ENCODE measurements around the gene VTI1B.
"Not testable (repeated sequence)": the region's sequence is repeated elsewhere in the genome, so short reads cannot be mapped to it uniquely, and the experiment has no call there.

DNA sequence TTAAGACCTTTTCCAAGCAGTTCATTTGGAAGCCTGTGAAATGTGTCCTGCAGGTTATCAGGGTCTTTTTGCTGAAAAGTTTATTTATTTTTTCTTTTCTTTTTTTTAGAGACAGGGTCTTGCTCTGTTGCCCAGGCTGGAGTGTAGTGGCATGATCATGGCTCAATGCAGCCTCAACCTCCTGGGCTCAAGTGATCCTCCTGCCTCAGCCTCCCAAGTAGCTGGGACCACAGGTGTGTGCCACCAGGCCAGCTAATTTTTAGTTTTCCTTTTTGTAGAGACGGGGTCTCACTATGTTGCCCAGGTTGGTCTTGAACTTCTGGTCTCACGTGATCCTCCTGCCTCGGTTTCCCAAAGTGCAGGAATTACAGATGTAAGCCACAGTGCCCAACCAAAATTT lies 45.0 kb upstream of the VTI1B start:
- TF ChIP-seq, protein P1, sequence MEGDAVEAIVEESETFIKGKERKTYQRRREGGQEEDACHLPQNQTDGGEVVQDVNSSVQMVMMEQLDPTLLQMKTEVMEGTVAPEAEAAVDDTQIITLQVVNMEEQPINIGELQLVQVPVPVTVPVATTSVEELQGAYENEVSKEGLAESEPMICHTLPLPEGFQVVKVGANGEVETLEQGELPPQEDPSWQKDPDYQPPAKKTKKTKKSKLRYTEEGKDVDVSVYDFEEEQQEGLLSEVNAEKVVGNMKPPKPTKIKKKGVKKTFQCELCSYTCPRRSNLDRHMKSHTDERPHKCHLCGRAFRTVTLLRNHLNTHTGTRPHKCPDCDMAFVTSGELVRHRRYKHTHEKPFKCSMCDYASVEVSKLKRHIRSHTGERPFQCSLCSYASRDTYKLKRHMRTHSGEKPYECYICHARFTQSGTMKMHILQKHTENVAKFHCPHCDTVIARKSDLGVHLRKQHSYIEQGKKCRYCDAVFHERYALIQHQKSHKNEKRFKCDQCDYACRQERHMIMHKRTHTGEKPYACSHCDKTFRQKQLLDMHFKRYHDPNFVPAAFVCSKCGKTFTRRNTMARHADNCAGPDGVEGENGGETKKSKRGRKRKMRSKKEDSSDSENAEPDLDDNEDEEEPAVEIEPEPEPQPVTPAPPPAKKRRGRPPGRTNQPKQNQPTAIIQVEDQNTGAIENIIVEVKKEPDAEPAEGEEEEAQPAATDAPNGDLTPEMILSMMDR (IDR thresholded peaks at IDR 0.05; ENCODE audit: insufficient read depth, low read length, poor library complexity, severe bottlenecking), result not testable (repeated sequence)
- TF ChIP-seq EZH2phosphoT487 (conservative IDR thresholded peaks at IDR 0.05; ENCODE audit: low read length), result not testable (repeated sequence)
